H9 (cell line): Measurements from ENCODE around the gene WDR13. TPM values are rescaled to one million over a fixed set of nuclear protein-coding genes. Genes with fewer than 3 reads are reported as not detected.
"Not testable (repeated sequence)": the region's sequence is repeated elsewhere in the genome, so short reads cannot be mapped to it uniquely, and the experiment has no call there.

Experiments
- DNase-seq: peaks from one replicate; pipeline ENCODE4 v3.0.0-alpha.2; 2017
- H2AFZ ChIP-seq: one replicate; pipeline ENCODE4 v1.6.1; 2013; ENCODE audit warnings: mild to moderate bottlenecking, low read length, control low read depth, moderate library complexity
- H2AK5ac ChIP-seq: 2 replicates; pipeline ENCODE4 v1.6.1; 2013; ENCODE audit warnings: low read length, control low read depth, mixed read lengths; ENCODE audit not compliant: insufficient read length
- H2BK120ac ChIP-seq: one replicate; pipeline ENCODE4 v1.6.1; 2013; ENCODE audit warnings: low read depth, mild to moderate bottlenecking, low read length, control low read depth, inconsistent platforms; ENCODE audit not compliant: poor library complexity, severe bottlenecking
- H2BK12ac ChIP-seq: 2 replicates; pipeline ENCODE4 v1.6.1; 2013; ENCODE audit warnings: low read length, control low read depth, mixed read lengths, low read depth; ENCODE audit not compliant: insufficient read length
- H2BK15ac ChIP-seq: 2 replicates; pipeline ENCODE4 v1.6.1; 2013; ENCODE audit warnings: low read depth, low read length, control low read depth
- H2BK20ac ChIP-seq: one replicate; pipeline ENCODE4 v1.6.1; 2013; ENCODE audit warnings: low read depth, mild to moderate bottlenecking, low read length, control low read depth, inconsistent platforms; ENCODE audit not compliant: poor library complexity, severe bottlenecking
- H2BK5ac ChIP-seq: 2 replicates; pipeline ENCODE4 v1.6.1; 2013; ENCODE audit warnings: low read length, control low read depth, mixed read lengths; ENCODE audit not compliant: insufficient read length
- H3K14ac ChIP-seq: 2 replicates; pipeline ENCODE4 v1.6.1; 2013; ENCODE audit warnings: low read length, control low read depth; ENCODE audit not compliant: insufficient read depth
- H3K18ac ChIP-seq: 2 replicates; pipeline ENCODE4 v1.6.1; 2013; ENCODE audit warnings: low read depth, mild to moderate bottlenecking, mixed read lengths, low read length, control low read depth; ENCODE audit not compliant: insufficient read length
- H3K23ac ChIP-seq: 2 replicates; pipeline ENCODE4 v1.6.1; 2013; ENCODE audit warnings: low read length, control low read depth, mixed read lengths, low read depth; ENCODE audit not compliant: insufficient read length
- H3K23me2 ChIP-seq: 2 replicates; pipeline ENCODE4 v1.6.1; 2013; ENCODE audit warnings: low read depth, mild to moderate bottlenecking, mixed read lengths, low read length, control low read depth; ENCODE audit not compliant: insufficient read length, poor library complexity, severe bottlenecking
- H3K27ac ChIP-seq: 2 replicates; pipeline ENCODE4 v1.5.1; 2013; ENCODE audit warnings: low read length, control low read depth, mixed read lengths, low read depth; ENCODE audit not compliant: insufficient read length
- H3K27me3 ChIP-seq: 2 replicates; pipeline ENCODE4 v1.6.1; 2013; ENCODE audit warnings: low read length, control low read depth, inconsistent platforms; ENCODE audit not compliant: insufficient read depth
- H3K4ac ChIP-seq: 2 replicates; pipeline ENCODE4 v1.6.1; 2013; ENCODE audit warnings: low read depth, mild to moderate bottlenecking, control low read depth, inconsistent platforms, low read length, moderate library complexity
- H3K4me1 ChIP-seq: 2 replicates; pipeline ENCODE4 v1.6.1; 2013; ENCODE audit warnings: low read length, control low read depth, inconsistent platforms; ENCODE audit not compliant: insufficient read depth
- H3K4me2 ChIP-seq: 2 replicates; pipeline ENCODE4 v1.6.1; 2013; ENCODE audit warnings: low read length, control low read depth, mixed read lengths; ENCODE audit not compliant: insufficient read length, insufficient read depth
- H3K56ac ChIP-seq: 2 replicates; pipeline ENCODE4 v1.6.1; 2013; ENCODE audit warnings: low read depth, mild to moderate bottlenecking, mixed read lengths, low read length, control low read depth; ENCODE audit not compliant: insufficient read length
- H3K79me1 ChIP-seq: 2 replicates; pipeline ENCODE4 v1.6.1; 2013; ENCODE audit warnings: low read depth, mild to moderate bottlenecking, moderate library complexity, low read length, control low read depth, inconsistent platforms; ENCODE audit not compliant: insufficient read depth, poor library complexity, severe bottlenecking
- H3K79me2 ChIP-seq: 2 replicates; pipeline ENCODE4 v1.6.1; 2013; ENCODE audit warnings: low read length, control low read depth, inconsistent platforms; ENCODE audit not compliant: insufficient read depth
- H3K9ac ChIP-seq: 2 replicates; pipeline ENCODE4 v1.6.1; 2013; ENCODE audit warnings: low read length, control low read depth, mixed read lengths; ENCODE audit not compliant: insufficient read length; ENCODE audit errors: extremely low read depth
- H3K9me3 ChIP-seq: one replicate; pipeline ENCODE4 v1.6.1; 2013; ENCODE audit warnings: low read depth, low read length, inconsistent platforms; ENCODE audit not compliant: control insufficient read depth
- H3T11ph ChIP-seq: one replicate; pipeline ENCODE4 v1.6.1; 2013; ENCODE audit warnings: mild to moderate bottlenecking, low read length, control low read depth, inconsistent platforms
- H4K20me1 ChIP-seq: one replicate; pipeline ENCODE4 v1.6.1; 2013; ENCODE audit not compliant: control insufficient read depth, insufficient read length, insufficient read depth
- H4K5ac ChIP-seq: 2 replicates; pipeline ENCODE4 v1.6.1; 2013; ENCODE audit warnings: low read depth, mild to moderate bottlenecking, mixed read lengths, low read length, control low read depth; ENCODE audit not compliant: insufficient read length
- H4K8ac ChIP-seq: replicated peaks from 2 replicates; pipeline ENCODE4 v1.6.1; 2013; ENCODE audit warnings: low read length, control low read depth, mixed read lengths, low read depth; ENCODE audit not compliant: insufficient read length
- H4K91ac ChIP-seq: 2 replicates; pipeline ENCODE4 v1.6.1; 2013; ENCODE audit warnings: low read depth, mild to moderate bottlenecking, moderate library complexity, mixed read lengths, low read length, control low read depth; ENCODE audit not compliant: insufficient read length
- H3K27ac Mint-ChIP-seq, 3 experiments: 2 replicates in 2 of 3; 3 replicates in 1 of 3; pipeline ENCODE4 v1.8.0; 2020 to 2021; ENCODE audit warnings: mixed read lengths in 3 of 3, mild to moderate bottlenecking in 1 of 3, moderate library complexity in 1 of 3
- H3K27me3 Mint-ChIP-seq: 2 replicates; pipeline ENCODE4 v1.8.0; 2021; ENCODE audit warnings: low read depth, mild to moderate bottlenecking, moderate library complexity, mixed read lengths
- H3K36me3 Mint-ChIP-seq, 3 experiments: 2 replicates in 2 of 3; 3 replicates in 1 of 3; pipeline ENCODE4 v1.8.0; 2020 to 2021; ENCODE audit warnings: low read depth in 3 of 3, mixed read lengths in 3 of 3; ENCODE audit not compliant: insufficient read depth in 1 of 3
- H3K4me1 Mint-ChIP-seq, 2 experiments: 2 replicates each; pipeline ENCODE4 v1.8.0; 2020; ENCODE audit warnings: mixed read lengths in 2 of 2
- H3K4me3 Mint-ChIP-seq, 2 experiments: 2 replicates in 1 of 2; 3 replicates in 1 of 2; pipeline ENCODE4 v1.8.0; 2020 to 2021; ENCODE audit warnings: mild to moderate bottlenecking in 2 of 2, mixed read lengths in 2 of 2, moderate library complexity in 1 of 2
- H3K9me3 Mint-ChIP-seq, 2 experiments: 2 replicates in 1 of 2; 3 replicates in 1 of 2; pipeline ENCODE4 v1.8.0; 2020; ENCODE audit warnings: mild to moderate bottlenecking in 2 of 2, mixed read lengths in 2 of 2, moderate library complexity in 1 of 2
- CTCF ChIP-seq: fragments of 200-600 bp; sonication (generic); conservative IDR thresholded peaks from 3 replicates; pipeline ENCODE4 v1.8.0; 2021; ENCODE audit warnings: antibody characterized with exemption, mild to moderate bottlenecking
- WGBS: extraction: QIAGEN DNeasy Blood & Tissue Kit; methylation state at CpG from one replicate; pipeline ENCODE4 v1.1.7; 2013; ENCODE audit warnings: missing lambda C conversion rate, low lambda C conversion rate, mixed read lengths; ENCODE audit not compliant: insufficient read length; ENCODE audit errors: extremely low coverage; 5-methylcytosine and 5-hydroxymethylcytosine counted together
- total RNA-seq: library from RNA; stranded (reverse); gene quantifications from 2 replicates; pipeline ENCODE4 v1.2.1, GENCODE V29; 2021

WDR13 gene
- total RNA-seq, 1 experiment from 2014 or later, result 29.4 TPM

DNA sequence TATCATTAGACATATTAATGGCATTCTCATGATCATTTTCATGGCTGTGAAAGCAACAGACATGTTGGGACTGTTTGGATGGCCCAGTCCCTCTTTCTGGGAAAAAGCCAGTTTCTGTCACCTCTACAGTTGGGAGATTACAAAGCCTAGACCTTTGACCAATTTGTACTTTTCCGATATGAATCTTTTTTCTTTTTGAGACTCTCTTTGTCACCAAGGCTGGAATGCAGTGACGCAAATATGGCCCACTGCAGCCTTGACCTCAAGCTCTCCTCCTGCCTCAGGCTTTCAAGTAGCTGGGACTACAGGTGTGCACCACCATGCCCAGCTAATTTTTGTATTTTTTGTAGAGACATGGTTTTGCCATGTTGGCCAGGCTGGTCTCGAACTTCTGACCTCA lies 48.4 kb upstream of the WDR13 start:
- H3K4me3 Mint-ChIP-seq, result no peak overlapping the region
- peaks cover 14% of the 10 kb centered on the region for H3K9me3 ChIP-seq
- peaks cover 6 to 21% (median 20%) of the 10 kb centered on the region in 3 experiments for H3K36me3 Mint-ChIP-seq
- H2BK20ac ChIP-seq, result no peak overlapping the region
- H3K23ac ChIP-seq, result no peak overlapping the region
- no peak for TF ChIP-seq CTCF
- peaks cover 57 to 61% of the 10 kb centered on the region in 2 experiments for H3K9me3 Mint-ChIP-seq
- H3K18ac ChIP-seq, result no peak overlapping the region
- no peaks in the 10 kb centered on the region for H3K4me1 ChIP-seq
- no peak overlapping the region for H4K8ac ChIP-seq
- no peak overlapping the region for H3K27ac ChIP-seq
- no peak overlapping the region for H3T11ph ChIP-seq
- no peak overlapping the region for H2BK5ac ChIP-seq
- no peak overlapping the region for H2BK15ac ChIP-seq
- no peak overlapping the region for H3K14ac ChIP-seq
- H4K20me1 ChIP-seq, result no peaks in the 10 kb centered on the region
- no peak overlapping the region for H3K27ac Mint-ChIP-seq
- H3K4ac ChIP-seq, result no peak overlapping the region
- no peak overlapping the region for H2AK5ac ChIP-seq
- no peaks in the 10 kb centered on the region for H3K27me3 ChIP-seq
- no peak for DNase-seq
- no CpG with 5 or more reads among the region's 3 CpGs for WGBS
- no peaks in the 10 kb centered on the region for H3K79me2 ChIP-seq
- no peak overlapping the region for H3K9ac ChIP-seq
- H3K23me2 ChIP-seq, result no peaks in the 10 kb centered on the region
- H4K91ac ChIP-seq, result no peak overlapping the region
- H2AFZ ChIP-seq, result no peak overlapping the region
- H3K4me2 ChIP-seq, result no peak overlapping the region
- H3K27me3 Mint-ChIP-seq, result no peaks in the 10 kb centered on the region
- no peak overlapping the region for H2BK120ac ChIP-seq
- H4K5ac ChIP-seq, result no peak overlapping the region
- H3K4me1 Mint-ChIP-seq, result no peaks in the 10 kb centered on the region
- no peaks in the 10 kb centered on the region for H3K79me1 ChIP-seq
- no peak overlapping the region for H3K56ac ChIP-seq
- no peak overlapping the region for H2BK12ac ChIP-seq

- not testable (repeated sequence) for H3K79me2 ChIP-seq, H3K79me1 ChIP-seq, H3K23me2 ChIP-seq, H3K18ac ChIP-seq, H2AFZ ChIP-seq, H4K8ac ChIP-seq, H3K4me1 ChIP-seq, H2BK12ac ChIP-seq, H4K91ac ChIP-seq, H2AK5ac ChIP-seq, H2BK5ac ChIP-seq, H3K4ac ChIP-seq, H3K4me3 Mint-ChIP-seq, H3T11ph ChIP-seq, H3K4me2 ChIP-seq, H4K5ac ChIP-seq, H3K14ac ChIP-seq, H3K23ac ChIP-seq, H2BK120ac ChIP-seq, H3K56ac ChIP-seq, H3K4me1 Mint-ChIP-seq, H2BK20ac ChIP-seq, H3K27me3 Mint-ChIP-seq, H3K27me3 ChIP-seq, H3K27ac ChIP-seq, H2BK15ac ChIP-seq, H4K20me1 ChIP-seq, DNase-seq, H3K9ac ChIP-seq
- 0 out of 7 replicates have a peak overlapping the region, but pooled peaks of 1 of the 3 experiments have one; percentile 1 for H3K27ac Mint-ChIP-seq
- H3K9me3 Mint-ChIP-seq, result peaks cover 63 to 70% of the 10 kb centered on the region in 2 experiments
- no CpG with 5 or more reads among the region's 9 CpGs for WGBS
- peaks cover 12 to 49% (median 29%) of the 10 kb centered on the region in 3 experiments; a peak in 6 of 7 replicates for H3K36me3 Mint-ChIP-seq
- H3K9me3 ChIP-seq, result peaks cover 11% of the 10 kb centered on the region
These were observed 41.5 kb upstream of the WDR13 start for GRCh38 chrX:48555731-48556325.
